HEK293 (cell line): ENCODE results near the gene PPM1N.

Source experiments
- PRDM1 ChIP-seq: fragments of 450-650 bp; formaldehyde crosslinking; IDR thresholded peaks from 2 replicates; pipeline ENCODE4; 2016; ENCODE audit warnings: missing biosample characterization, missing genetic modification characterization
- ZNF274 ChIP-seq, 2 experiments: fragments of 200-500 bp in 1 of 2; fragments of 450-650 bp in 1 of 2; sonication (Bioruptor generic) in 1 of 2; formaldehyde crosslinking in 1 of 2; IDR thresholded peaks; 2 replicates each; pipeline versions ENCODE4 v1.5.1 to v1.6.1; 2014 to 2016; ENCODE audit warnings: borderline replicate concordance in 1 of 2, inconsistent platforms in 1 of 2, low read length in 1 of 2, missing biosample characterization in 1 of 2, missing genetic modification characterization in 1 of 2
- ZNF561 ChIP-seq: fragments of 450-650 bp; IDR thresholded peaks from 2 replicates; pipeline ENCODE4 v1.5.1; 2018; ENCODE audit warnings: missing biosample characterization, missing genetic modification characterization, borderline replicate concordance
- TF ChIP-seq, protein P1 (sequence below): fragments of 450-650 bp; formaldehyde crosslinking; IDR thresholded peaks from 2 replicates; pipeline ENCODE4 v1.5.1; 2016; ENCODE audit warnings: missing biosample characterization, missing genetic modification characterization

DNA sequence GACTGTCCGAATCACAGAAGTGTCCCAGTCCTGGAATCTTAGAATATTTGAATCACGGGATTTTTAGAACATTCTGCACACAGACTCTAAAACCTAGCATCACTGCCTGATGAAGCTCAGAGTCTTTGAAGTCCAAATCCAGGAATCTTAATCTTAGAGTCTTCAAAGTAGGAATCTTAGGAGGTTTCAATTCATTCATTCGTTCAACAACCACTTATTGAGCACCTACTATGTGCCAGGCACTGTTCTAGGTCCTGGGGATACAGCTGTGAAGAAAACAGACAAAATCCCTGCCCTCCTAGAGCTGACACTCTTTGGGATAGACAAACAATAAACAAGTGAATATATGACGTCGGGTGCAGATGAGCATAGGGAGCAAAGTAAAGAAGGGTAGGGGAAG, 3.1 kb upstream of the PPM1N start:
- TF ChIP-seq, protein P1, sequence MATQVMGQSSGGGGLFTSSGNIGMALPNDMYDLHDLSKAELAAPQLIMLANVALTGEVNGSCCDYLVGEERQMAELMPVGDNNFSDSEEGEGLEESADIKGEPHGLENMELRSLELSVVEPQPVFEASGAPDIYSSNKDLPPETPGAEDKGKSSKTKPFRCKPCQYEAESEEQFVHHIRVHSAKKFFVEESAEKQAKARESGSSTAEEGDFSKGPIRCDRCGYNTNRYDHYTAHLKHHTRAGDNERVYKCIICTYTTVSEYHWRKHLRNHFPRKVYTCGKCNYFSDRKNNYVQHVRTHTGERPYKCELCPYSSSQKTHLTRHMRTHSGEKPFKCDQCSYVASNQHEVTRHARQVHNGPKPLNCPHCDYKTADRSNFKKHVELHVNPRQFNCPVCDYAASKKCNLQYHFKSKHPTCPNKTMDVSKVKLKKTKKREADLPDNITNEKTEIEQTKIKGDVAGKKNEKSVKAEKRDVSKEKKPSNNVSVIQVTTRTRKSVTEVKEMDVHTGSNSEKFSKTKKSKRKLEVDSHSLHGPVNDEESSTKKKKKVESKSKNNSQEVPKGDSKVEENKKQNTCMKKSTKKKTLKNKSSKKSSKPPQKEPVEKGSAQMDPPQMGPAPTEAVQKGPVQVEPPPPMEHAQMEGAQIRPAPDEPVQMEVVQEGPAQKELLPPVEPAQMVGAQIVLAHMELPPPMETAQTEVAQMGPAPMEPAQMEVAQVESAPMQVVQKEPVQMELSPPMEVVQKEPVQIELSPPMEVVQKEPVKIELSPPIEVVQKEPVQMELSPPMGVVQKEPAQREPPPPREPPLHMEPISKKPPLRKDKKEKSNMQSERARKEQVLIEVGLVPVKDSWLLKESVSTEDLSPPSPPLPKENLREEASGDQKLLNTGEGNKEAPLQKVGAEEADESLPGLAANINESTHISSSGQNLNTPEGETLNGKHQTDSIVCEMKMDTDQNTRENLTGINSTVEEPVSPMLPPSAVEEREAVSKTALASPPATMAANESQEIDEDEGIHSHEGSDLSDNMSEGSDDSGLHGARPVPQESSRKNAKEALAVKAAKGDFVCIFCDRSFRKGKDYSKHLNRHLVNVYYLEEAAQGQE = no peak
- TF ChIP-seq ZNF274 (IDR thresholded peaks at IDR 0.05; ENCODE audit: low read length) = no peak
- TF ChIP-seq ZNF274 (tag by site-specific recombination; IDR thresholded peaks at IDR 0.05; ENCODE audit: borderline replicate concordance) = no peak
- no peak for TF ChIP-seq PRDM1 (tag by site-specific recombination)
- no peak for TF ChIP-seq ZNF561 (tag by site-specific recombination)
